K562 (cell line): Measurements from ENCODE around the gene KIF6. TPM values are rescaled to one million over a fixed set of nuclear protein-coding genes. Genes with fewer than 3 reads are reported as not detected.

Experiments
- ATAC-seq: fragments of 200-7000 bp; cut with Tn5 transposase; 3 replicates; pipeline ENCODE4 v1.9.1; 2020; ENCODE audit warnings: moderate library complexity
- BruUV-seq: library from RNA; stranded (reverse); fragments of 400-500 nt; replicated peaks from 2 replicates; lab custom pipeline; 2021; lab: Mats Ljungman, UMichigan
- CTCF ChIA-PET: fragments of 300-600 bp; formaldehyde crosslinking; extraction: SDS; loops from one replicate; lab custom pipeline; 2021; ENCODE audit warnings: low intra/inter-chr PET ratio; lab: Yijun Ruan, JAX
- POLR2A ChIA-PET: fragments of 300-600, 350-650 bp; sonication (Branson Sonifier 250); formaldehyde crosslinking; extraction: SDS; loops from one replicate; lab custom pipeline; 2021; ENCODE audit warnings: antibody characterized with exemption, inconsistent platforms; lab: Yijun Ruan, JAX
- DNase-seq, 4 experiments: peaks; one replicate each; pipeline versions ENCODE4 v3.0.0 to v3.0.0-alpha.2; 2011 to 2018; ENCODE audit warnings: low spot score in 3 of 4, mixed read lengths in 3 of 4; ENCODE audit errors: extremely low read depth in 1 of 4
- FAIRE-seq: peaks from 2 replicates; lab custom pipeline; 2011; peaks lifted over from hg19 to GRCh38; lab: Jason Lieb, UNC
- H2AFZ ChIP-seq: 2 replicates; pipeline ENCODE4 v1.6.0; 2011; ENCODE audit warnings: low read depth, low read length, control low read depth, inconsistent platforms
- H3K27ac ChIP-seq: fragments of 200-600 bp; 3 replicates; pipeline ENCODE4 v1.8.0; 2011; ENCODE audit warnings: low read depth, mild to moderate bottlenecking, control low read depth, inconsistent platforms, low read length, moderate library complexity, mixed read lengths; ENCODE audit errors: extremely low read depth
- H3K27me3 ChIP-seq, 2 experiments: fragments of 300-600 bp in 1 of 2; 2 replicates in 1 of 2; 3 replicates in 1 of 2; pipeline versions ENCODE4 v1.6.0 to v1.8.0; 2011; ENCODE audit warnings: inconsistent platforms in 2 of 2, low read length in 2 of 2, mild to moderate bottlenecking in 1 of 2, mixed read lengths in 1 of 2, moderate library complexity in 1 of 2; ENCODE audit not compliant: control insufficient read depth in 2 of 2, insufficient read depth in 2 of 2
- H3K36me3 ChIP-seq: fragments of 300-600 bp; 3 replicates; pipeline ENCODE4 v1.8.0; 2011; ENCODE audit warnings: mild to moderate bottlenecking, low read length, inconsistent platforms; ENCODE audit not compliant: control insufficient read depth, insufficient read depth
- H3K4me1 ChIP-seq, 2 experiments: fragments of 200-600 bp in 1 of 2; replicated peaks in 1 of 2; 2 replicates in 1 of 2; 3 replicates in 1 of 2; pipeline versions ENCODE4 v1.5.1 to v1.8.0; 2011; ENCODE audit warnings: inconsistent platforms in 2 of 2, low read length in 2 of 2, mild to moderate bottlenecking in 1 of 2, mixed read lengths in 1 of 2, moderate library complexity in 1 of 2; ENCODE audit not compliant: control insufficient read depth in 2 of 2, insufficient read depth in 2 of 2
- H3K4me2 ChIP-seq: 2 replicates; pipeline ENCODE4 v1.6.1; 2011; ENCODE audit warnings: low read length, control low read depth, inconsistent platforms, mixed read lengths; ENCODE audit not compliant: insufficient read depth
- H3K4me3 ChIP-seq: fragments of 200-600 bp; sonication (generic), shearing (Covaris generic); 2 replicates; pipeline ENCODE4 v1.5.1; 2016; ENCODE audit warnings: control low read depth, inconsistent platforms
- H3K79me2 ChIP-seq: fragments of 200-600 bp; 3 replicates; pipeline ENCODE4 v1.8.0; 2011; ENCODE audit warnings: low read length, inconsistent platforms; ENCODE audit not compliant: control insufficient read depth, insufficient read depth
- H3K9ac ChIP-seq, 2 experiments: 2 replicates each; pipeline versions ENCODE4 v1.6.0 to v1.6.1; 2011; ENCODE audit warnings: low read depth in 2 of 2, low read length in 2 of 2, control low read depth in 1 of 2, inconsistent platforms in 1 of 2, mild to moderate bottlenecking in 1 of 2, mixed read lengths in 1 of 2; ENCODE audit not compliant: insufficient read depth in 1 of 2
- H3K9me1 ChIP-seq: one replicate; pipeline ENCODE4 v1.6.0; 2011; ENCODE audit warnings: inconsistent platforms, mild to moderate bottlenecking, low read length, moderate library complexity; ENCODE audit not compliant: control insufficient read depth, insufficient read depth
- H3K9me3 ChIP-seq: replicated peaks from 2 replicates; pipeline ENCODE4 v1.5.1; 2011; ENCODE audit warnings: low read depth, low read length, inconsistent platforms; ENCODE audit not compliant: control insufficient read depth, insufficient read depth
- H4K20me1 ChIP-seq: replicated peaks from 2 replicates; pipeline ENCODE4 v1.6.1; 2011; ENCODE audit warnings: low read length, inconsistent platforms, mixed read lengths; ENCODE audit not compliant: control insufficient read depth, insufficient read depth
- ATF1 ChIP-seq, 2 experiments: fragments of 450-650 bp in 1 of 2; IDR thresholded peaks; 2 replicates each; pipeline ENCODE4 v1.6.1; 2016; ENCODE audit warnings: missing compliant biosample characterization in 1 of 2, missing genetic modification characterization in 1 of 2
- CEBPB ChIP-seq: fragments of 450-650 bp; IDR thresholded peaks from 2 replicates; pipeline ENCODE4 v1.6.1; 2016; ENCODE audit warnings: missing genetic modification characterization, missing compliant biosample characterization
- IRF2 ChIP-seq: sonication (generic); formaldehyde crosslinking; IDR thresholded peaks from 2 replicates; pipeline ENCODE4 v1.8.1; 2022; ENCODE audit warnings: mild to moderate bottlenecking, missing genetic modification reagents
- MAFF ChIP-seq: IDR thresholded peaks from 2 replicates; pipeline ENCODE4 v1.6.1; 2012; ENCODE audit warnings: low read length, improper control_type of control experiment
- MAFG ChIP-seq: fragments of 450-650 bp; conservative IDR thresholded peaks from 2 replicates; pipeline ENCODE4 v1.6.1; 2016; ENCODE audit warnings: missing genetic modification characterization, missing compliant biosample characterization
- MAFK ChIP-seq: IDR thresholded peaks from 2 replicates; pipeline ENCODE4 v1.6.1; 2011; ENCODE audit warnings: low read length, improper control_type of control experiment
- MTA2 ChIP-seq: fragments of 450-650 bp; IDR thresholded peaks from 2 replicates; pipeline ENCODE4 v1.6.1; 2016; ENCODE audit warnings: low read depth
- RB1 ChIP-seq: fragments of 450-650 bp; IDR thresholded peaks from 2 replicates; pipeline ENCODE4 v1.6.1; 2017; ENCODE audit warnings: low read depth, mild to moderate bottlenecking
- TAF7 ChIP-seq: fragments of 450-650 bp; IDR thresholded peaks from 2 replicates; pipeline ENCODE4 v1.6.1; 2016; ENCODE audit warnings: missing genetic modification characterization, missing compliant biosample characterization
- TEAD4 ChIP-seq, 2 experiments: sonication (generic) in 1 of 2; formaldehyde crosslinking in 1 of 2; IDR thresholded peaks; 2 replicates each; pipeline versions ENCODE4 v1.6.1 to v1.8.0; 2012 to 2022; ENCODE audit warnings: borderline replicate concordance in 1 of 2, inconsistent platforms in 1 of 2, low read length in 1 of 2, mild to moderate bottlenecking in 1 of 2, missing genetic modification reagents in 1 of 2
- ZBTB1 ChIP-seq: sonication (generic); formaldehyde crosslinking; IDR thresholded peaks from 2 replicates; pipeline ENCODE4 v1.8.1; 2023; ENCODE audit warnings: missing genetic modification reagents, low read depth, mild to moderate bottlenecking, borderline replicate concordance
- ZBTB17 ChIP-seq: fragments of 450-650 bp; formaldehyde crosslinking; IDR thresholded peaks from 2 replicates; pipeline ENCODE4 v1.4.0; 2020; ENCODE audit warnings: mild to moderate bottlenecking
- ZNF274 ChIP-seq: IDR thresholded peaks from 2 replicates; pipeline ENCODE4 v1.6.1; 2011; ENCODE audit warnings: low read depth, mild to moderate bottlenecking, low read length, moderate library complexity, borderline replicate concordance
- ZNF316 ChIP-seq: fragments of 450-650 bp; IDR thresholded peaks from 2 replicates; pipeline ENCODE4 v1.6.1; 2016
- ZNF696 ChIP-seq: fragments of 250-450 bp; sonication (Bioruptor Pico); conservative IDR thresholded peaks from 2 replicates; pipeline ENCODE4 v1.4.0; 2020; ENCODE audit warnings: mild to moderate bottlenecking, moderate library complexity
- WGBS: fragments of 100-300 bp; shearing (Covaris generic); methylation state at CpG from one replicate; pipeline ENCODE4 v1.1.6; 2016; ENCODE audit warnings: low coverage, mixed read lengths; ENCODE audit not compliant: insufficient coverage; ENCODE audit errors: missing lambda C conversion rate; 5-methylcytosine and 5-hydroxymethylcytosine counted together
- in situ Hi-C: fragments of 300-500 bp; cut with MboI; formaldehyde crosslinking; loops from 4 replicates; pipeline ENCODE4 v1.15.0; 2018; ENCODE audit warnings: inconsistent platforms, mixed read lengths
- intact Hi-C: fragments of 100-400 bp; cut with micrococcal nuclease; formaldehyde crosslinking; loops from 2 replicates; pipeline ENCODE4 v1.14.2; 2022
- polyA plus RNA-seq, 8 experiments: library from polyadenylated mRNA; depleted of rRNA in 4 of 8; stranded (reverse) in 5 of 8; unstranded in 3 of 8; fragments of >200 nt; fragmentation: Nextera tagmentation in 2 of 8; fragmentation: Illumina TruSeq in 1 of 8; extraction: Ambion mirVana in 2 of 8; extraction: Trizol in 1 of 8; gene quantifications; 2 replicates each; pipeline versions ENCODE4 v1.2.1 to v1.2.3, GENCODE V29; 2011 to 2014; ENCODE audit warnings: inconsistent platforms in 1 of 8, missing spikeins in 1 of 8
- total RNA-seq, 7 experiments: library from RNA; depleted of rRNA in 6 of 7; stranded (reverse); fragments of >200 nt in 6 of 7; fragmentation: Illumina TruSeq in 2 of 7; extraction: Trizol in 2 of 7; gene quantifications; 2 replicates each; pipeline versions ENCODE4 v1.2.1 to v1.2.3, GENCODE V29; 2011 to 2021; ENCODE audit warnings: low replicate concordance in 1 of 7
- TF ChIP-seq, protein P1 (sequence below), 2 experiments: IDR thresholded peaks; 2 replicates each; pipeline ENCODE4 v1.6.1; 2011; ENCODE audit warnings: borderline replicate concordance in 1 of 2, control low read depth in 1 of 2, low read depth in 1 of 2, low read length in 1 of 2, mild to moderate bottlenecking in 1 of 2, mixed read lengths in 1 of 2, moderate library complexity in 1 of 2; ENCODE audit not compliant: insufficient read depth in 1 of 2, insufficient read length in 1 of 2, poor library complexity in 1 of 2, severe bottlenecking in 1 of 2; ENCODE audit errors: extremely low read depth in 1 of 2

The KIF6 gene
- total and polyA plus RNA-seq, 9 of the 15 experiments (the other 6 are each of a cell fraction or from before 2014, with no cell fraction given): not detected

GRCh38 chr6:39490108-39490507, 235.1 kb downstream of the KIF6 start:
- intact Hi-C loops: no loop called here
- 0% methylated on average over 3 of the region's 3 CpGs for WGBS
- no peaks in the 10 kb centered on the region for H3K4me1 ChIP-seq
- no peak for TF ChIP-seq MTA2
- 0 out of 2 replicates have a peak, but pooled peaks have one; percentile 17 for TF ChIP-seq CEBPB (tag)
- TF ChIP-seq, all 486 proteins: peak for 1
- H3K79me2 ChIP-seq: no peaks in the 10 kb centered on the region
- no peaks in the 10 kb centered on the region for H3K9me1 ChIP-seq
- DNase-seq: no peak
- H2AFZ ChIP-seq: no peak overlapping the region
- ATAC-seq: no peak
- 0 out of 5 replicates have a peak, but pooled peaks cover 0 to under 1% of the 10 kb centered on the region in 2 experiments for H3K27me3 ChIP-seq
- no peak overlapping the region for H3K4me3 ChIP-seq
- no peak overlapping the region for H3K9ac ChIP-seq
- H3K9me3 ChIP-seq: no peaks in the 10 kb centered on the region
- no peak overlapping the region for H3K4me2 ChIP-seq
- BruUV-seq: no TSS peak
- POLR2A ChIA-PET: interaction anchor here (0.6 to 1.2 kb wide), 2 partner anchors 9 to 25 kb away, joined by 3 to 4 read pairs; no protein-coding TSS in a partner anchor
- CTCF ChIA-PET: no interaction called here
- no peaks in the 10 kb centered on the region for H4K20me1 ChIP-seq
- in situ Hi-C loops: no loop called here
- H3K36me3 ChIP-seq: no peaks in the 10 kb centered on the region
- no peak overlapping the region for H3K27ac ChIP-seq
- no peak for FAIRE-seq

- CTCF ChIA-PET: no interaction called here
- no peaks in the 10 kb centered on the region for H4K20me1 ChIP-seq
- no TSS peak for BruUV-seq
- in situ Hi-C loops (no loop called here), intact Hi-C loops (no loop called here)
- H3K27me3 ChIP-seq: no peaks in the 10 kb centered on the region
- no peak overlapping the region for H3K4me3 ChIP-seq
- no peak for FAIRE-seq
- no peak for DNase-seq
- POLR2A ChIA-PET: no interaction called here
- no peaks in the 10 kb centered on the region for H3K79me2 ChIP-seq
- no peak overlapping the region for H3K9ac ChIP-seq
- H3K4me2 ChIP-seq: no peak overlapping the region
- no peaks in the 10 kb centered on the region for H3K9me1 ChIP-seq
- WGBS: 0% methylated on average over 1 of the region's 1 CpG
- no peaks in the 10 kb centered on the region for H3K36me3 ChIP-seq
- H3K9me3 ChIP-seq: no peaks in the 10 kb centered on the region
- H3K27ac ChIP-seq: no peak overlapping the region
- no peak overlapping the region for H2AFZ ChIP-seq
- no peaks in the 10 kb centered on the region for H3K4me1 ChIP-seq
- no peak for ATAC-seq
- no peak for TF ChIP-seq TAF7 (tag)
- TF ChIP-seq MAFK: peak; percentile 75
- no peak for TF ChIP-seq ZNF696
- TF ChIP-seq MAFF: peak; percentile 76
- TF ChIP-seq, protein P1, sequence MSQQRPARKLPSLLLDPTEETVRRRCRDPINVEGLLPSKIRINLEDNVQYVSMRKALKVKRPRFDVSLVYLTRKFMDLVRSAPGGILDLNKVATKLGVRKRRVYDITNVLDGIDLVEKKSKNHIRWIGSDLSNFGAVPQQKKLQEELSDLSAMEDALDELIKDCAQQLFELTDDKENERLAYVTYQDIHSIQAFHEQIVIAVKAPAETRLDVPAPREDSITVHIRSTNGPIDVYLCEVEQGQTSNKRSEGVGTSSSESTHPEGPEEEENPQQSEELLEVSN (IDR thresholded peaks at IDR 0.05; ENCODE audit: borderline replicate concordance in 1 of 2, extremely low read depth in 1 of 2, insufficient read depth in 1 of 2, insufficient read length in 1 of 2, low read depth in 1 of 2, low read length in 1 of 2, poor library complexity in 1 of 2, severe bottlenecking in 1 of 2): no peak
- TF ChIP-seq ZNF274: no peak
- TF ChIP-seq ZBTB17 (CRISPR knock-in tag): no peak
- TF ChIP-seq TEAD4 (IDR thresholded peaks at IDR 0.05; ENCODE audit: low read length): no peak
- TF ChIP-seq TEAD4 (CRISPR knock-in tag; IDR thresholded peaks at IDR 0.05; ENCODE audit: borderline replicate concordance): no peak
- no peak for TF ChIP-seq ZBTB1 (CRISPR knock-in tag)
- peak; percentile 80 for TF ChIP-seq ZNF316
- peak; percentile 59 for TF ChIP-seq MAFG
- no peak for TF ChIP-seq IRF2
- TF ChIP-seq ATF1 (CRISPR knock-in tag; IDR thresholded peaks at IDR 0.05): no peak
- TF ChIP-seq ATF1 (tag; IDR thresholded peaks at IDR 0.05): no peak
- TF ChIP-seq RB1: no peak
These were observed 236.8 kb downstream of the KIF6 start for GRCh38 chr6:39488255-39488879.
